HG03095 (cell line): ENCODE measurements around the gene TMEM109.
"Not testable (repeated sequence)": the region's sequence is repeated elsewhere in the genome, so short reads cannot be mapped to it uniquely, and the experiment has no call there.

Experiments
- ATAC-seq: cut with Tn5 transposase; IDR thresholded peaks from one replicate; pipeline ENCODE4 v1.9.1; 2021; ENCODE audit warnings: moderate library complexity; ENCODE audit not compliant: unreplicated experiment

Gene TMEM109

GRCh38 chr11:60909680-60910280, 4.2 kb upstream of the TMEM109 start:
- not testable (repeated sequence) for ATAC-seq

DNA sequence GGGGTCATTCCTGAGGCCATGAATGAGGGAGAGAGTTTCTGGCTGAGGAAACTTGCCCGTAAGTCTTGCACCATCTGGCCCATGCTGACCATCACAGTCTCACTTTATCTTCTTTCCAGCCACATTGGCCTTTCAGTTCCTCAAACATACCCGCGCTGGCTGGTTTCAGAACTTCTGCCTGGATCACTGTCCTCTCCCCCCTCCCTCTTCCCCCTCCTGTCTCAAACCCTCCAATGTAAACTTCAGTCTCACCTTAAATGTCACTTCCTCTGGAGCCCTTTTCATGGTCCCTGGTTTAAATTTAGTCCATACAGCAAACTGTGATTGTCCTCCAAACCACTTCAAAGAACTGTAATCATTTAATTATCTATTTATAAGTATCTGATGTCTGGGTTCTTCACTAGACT, 3.7 kb upstream of the TMEM109 start:
- peak; percentile 32 for ATAC-seq

DNA sequence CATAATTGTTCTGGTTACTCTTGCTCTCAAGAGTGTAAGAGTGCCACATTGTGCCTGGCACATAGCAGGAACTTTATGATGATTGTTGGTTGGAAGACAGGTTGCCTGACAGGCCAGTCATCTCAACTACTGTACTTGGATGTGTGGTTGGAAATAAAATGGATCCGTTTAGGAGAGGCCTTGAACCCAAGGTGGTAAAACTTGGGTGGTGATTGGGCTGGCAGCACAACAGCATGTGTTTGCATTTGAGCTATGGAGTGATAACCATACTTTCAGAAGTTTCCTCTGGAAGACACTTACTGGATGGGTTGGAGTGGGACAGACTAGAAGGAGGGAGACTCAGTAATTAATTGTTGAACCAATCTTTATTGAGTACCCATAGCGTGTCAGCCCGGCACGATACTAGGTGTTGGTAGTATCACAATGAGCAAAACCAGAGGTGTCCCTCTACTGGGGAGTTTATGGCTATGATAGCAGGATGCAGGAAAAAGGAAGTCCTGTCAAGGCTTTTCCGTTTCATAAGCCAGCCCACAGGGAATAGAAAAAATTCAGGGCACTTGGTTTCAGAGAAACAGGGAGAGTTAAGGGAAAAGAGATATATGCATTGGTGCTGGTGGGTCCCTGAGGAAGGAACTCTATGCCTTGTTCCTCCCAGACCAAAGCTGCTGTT, 3.1 kb upstream of the TMEM109 start:
- ATAC-seq: no peak

DNA sequence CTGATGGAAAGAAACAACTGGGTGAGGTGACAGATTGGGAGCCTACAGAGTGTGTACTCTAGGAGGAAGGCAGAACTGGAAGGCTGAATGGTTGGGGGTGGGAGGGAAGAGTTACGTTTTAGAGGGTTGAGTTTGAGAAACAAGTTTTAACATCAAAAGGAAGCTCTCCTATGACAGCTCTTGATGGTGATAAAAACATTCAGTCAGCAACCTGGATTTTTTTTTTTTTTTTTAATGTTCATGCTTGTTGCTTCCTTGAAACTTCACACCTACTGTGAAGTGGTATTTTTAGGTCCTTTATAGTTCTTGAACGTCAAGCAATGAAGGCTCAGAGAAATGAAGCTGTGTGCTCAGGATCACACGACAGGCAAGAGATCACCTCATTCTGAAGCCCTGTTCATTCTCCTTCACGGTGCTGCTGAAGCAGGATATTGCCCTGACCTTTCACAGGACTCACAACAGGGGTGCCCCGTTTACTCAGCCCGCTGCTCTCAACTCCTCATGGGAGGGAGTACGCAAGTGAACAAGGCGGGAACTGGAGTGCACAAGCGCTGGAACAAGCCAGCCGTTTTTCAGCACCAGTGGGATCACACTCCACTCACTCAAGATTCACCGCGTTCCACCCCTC, 1.6 kb upstream of the TMEM109 start:
- no peak for ATAC-seq

GRCh38 chr11:60912851-60913528, 968 bp upstream of the TMEM109 start:
- no peak for ATAC-seq

- ATAC-seq: peak; percentile 2
These were observed 782 bp downstream of the TMEM109 start for GRCh38 chr11:60914633-60915247.

DNA sequence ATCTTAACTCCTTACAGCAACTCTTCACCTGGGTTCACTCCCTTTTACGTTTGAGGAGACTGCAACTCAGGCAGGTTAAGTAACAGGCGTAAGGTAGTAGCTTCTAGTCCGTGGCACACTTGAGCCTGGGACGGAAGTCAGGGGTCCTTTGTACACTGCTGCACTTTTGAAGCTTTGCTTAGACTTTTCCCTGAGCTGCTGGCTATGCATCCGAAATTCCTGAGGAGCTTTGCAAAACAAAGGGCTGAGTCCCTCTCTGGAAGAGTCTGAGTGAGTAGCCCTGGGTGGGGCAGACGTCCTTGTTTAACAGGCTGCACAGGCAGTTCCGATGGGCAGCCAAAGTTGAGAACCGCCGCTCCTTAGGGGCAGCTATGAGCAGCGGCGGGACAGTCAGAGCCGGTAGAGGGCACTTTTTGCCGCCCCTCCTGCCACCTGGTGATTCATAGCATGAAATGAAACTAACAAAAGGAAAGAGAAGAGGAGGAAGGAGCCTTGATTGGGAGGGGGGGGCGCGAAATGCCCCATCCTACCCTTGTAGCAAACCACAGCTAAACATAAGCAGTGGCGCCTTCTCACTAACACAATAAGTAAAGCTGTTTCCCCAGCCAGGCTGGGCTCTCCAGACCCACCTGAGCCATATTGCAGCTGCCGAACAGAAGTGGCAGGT, 1.4 kb downstream of the TMEM109 start:
- no peak for ATAC-seq

DNA sequence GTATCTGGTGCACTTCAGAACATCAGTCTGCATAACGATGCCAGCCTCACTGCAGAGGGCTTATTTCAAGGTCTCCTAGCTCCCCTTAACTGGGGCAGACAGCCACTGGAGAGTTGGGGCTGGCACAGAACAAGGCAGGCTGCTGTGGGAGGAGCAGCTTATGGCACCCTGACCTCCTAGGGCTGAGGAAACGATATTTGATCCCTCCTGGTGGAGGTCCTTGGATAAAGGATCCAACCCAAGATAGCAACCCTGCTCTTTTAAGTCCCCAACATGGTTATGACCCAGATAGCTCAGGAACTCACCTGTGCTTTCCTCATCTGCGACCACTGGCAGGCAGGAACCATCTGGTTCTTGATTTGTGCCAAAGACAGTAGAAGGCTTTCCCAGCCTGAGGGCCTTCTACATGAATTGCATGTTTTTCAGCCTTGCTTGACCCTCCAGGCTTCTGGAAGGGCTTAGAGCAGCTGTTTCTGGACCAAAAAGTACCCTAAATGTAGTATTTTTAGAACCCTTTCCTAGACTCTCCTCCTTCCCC, 2.8 kb downstream of the TMEM109 start:
- ATAC-seq: no peak

DNA sequence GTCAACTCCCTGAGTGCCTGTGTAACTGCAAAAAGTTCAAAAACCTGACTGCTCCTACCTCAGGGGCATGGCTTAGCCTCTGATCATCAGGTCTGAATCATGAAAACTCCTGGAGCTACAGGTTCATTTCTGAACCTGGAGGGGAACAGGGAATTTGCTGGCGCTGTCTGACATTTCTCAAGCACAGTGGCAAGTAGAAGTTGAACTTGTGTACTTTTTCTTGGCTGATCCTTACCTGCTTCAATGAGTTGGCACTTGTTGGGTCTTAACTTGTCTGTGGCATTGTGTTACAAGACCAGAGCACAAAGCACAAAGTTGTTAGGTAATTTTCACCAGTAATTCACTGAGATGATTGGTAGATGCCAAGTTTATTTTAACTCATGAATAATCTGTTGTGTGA, 3.3 kb downstream of the TMEM109 start:
- ATAC-seq: no peak

GRCh38 chr11:60918251-60918938, 4.4 kb downstream of the TMEM109 start:
- ATAC-seq: no peak

GRCh38 chr11:60918939-60919265, 4.9 kb downstream of the TMEM109 start:
- ATAC-seq: no peak

DNA sequence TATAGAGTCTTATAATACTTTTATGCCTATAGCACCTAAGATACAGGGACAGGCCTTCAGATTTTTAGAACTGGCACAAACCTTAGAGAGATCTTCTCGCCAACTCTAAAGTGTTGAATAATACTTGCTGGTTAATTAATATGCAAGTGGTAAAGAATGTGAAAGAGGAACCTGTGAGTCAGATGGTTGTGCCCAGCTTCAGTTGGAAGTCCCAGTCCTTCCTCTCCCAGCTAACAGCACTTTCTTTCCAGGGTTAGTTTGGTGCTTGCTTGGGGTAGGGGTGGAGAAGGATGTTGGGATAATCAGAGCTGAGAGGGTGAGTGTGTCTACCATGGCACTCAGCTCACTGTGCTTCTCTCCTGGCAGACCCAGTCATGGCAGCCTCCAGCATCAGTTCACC, 5.4 kb downstream of the TMEM109 start:
- ATAC-seq: no peak

- ATAC-seq: no peak
These were observed 6.0 kb downstream of the TMEM109 start for GRCh38 chr11:60919956-60920355.

DNA sequence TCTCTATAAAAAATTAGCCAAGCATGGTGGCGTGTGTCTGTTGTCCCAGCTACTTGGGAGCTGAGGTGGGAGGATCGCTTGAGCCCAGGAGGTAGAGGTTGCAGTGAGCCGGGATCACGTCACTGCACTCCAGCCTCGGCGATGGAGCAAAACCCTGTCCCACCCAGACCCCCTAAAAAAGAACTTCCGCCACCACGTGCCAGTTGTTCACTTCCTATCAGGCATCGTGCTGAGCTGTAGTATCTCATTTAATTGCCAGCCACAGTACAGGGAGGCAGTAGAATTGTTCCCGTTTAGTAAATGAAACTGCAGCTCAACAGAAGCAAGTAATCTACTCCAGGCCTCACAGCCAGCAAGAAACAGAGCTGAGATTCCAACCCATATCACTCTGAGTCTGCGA, 7.3 kb downstream of the TMEM109 start:
- no peak for ATAC-seq

DNA sequence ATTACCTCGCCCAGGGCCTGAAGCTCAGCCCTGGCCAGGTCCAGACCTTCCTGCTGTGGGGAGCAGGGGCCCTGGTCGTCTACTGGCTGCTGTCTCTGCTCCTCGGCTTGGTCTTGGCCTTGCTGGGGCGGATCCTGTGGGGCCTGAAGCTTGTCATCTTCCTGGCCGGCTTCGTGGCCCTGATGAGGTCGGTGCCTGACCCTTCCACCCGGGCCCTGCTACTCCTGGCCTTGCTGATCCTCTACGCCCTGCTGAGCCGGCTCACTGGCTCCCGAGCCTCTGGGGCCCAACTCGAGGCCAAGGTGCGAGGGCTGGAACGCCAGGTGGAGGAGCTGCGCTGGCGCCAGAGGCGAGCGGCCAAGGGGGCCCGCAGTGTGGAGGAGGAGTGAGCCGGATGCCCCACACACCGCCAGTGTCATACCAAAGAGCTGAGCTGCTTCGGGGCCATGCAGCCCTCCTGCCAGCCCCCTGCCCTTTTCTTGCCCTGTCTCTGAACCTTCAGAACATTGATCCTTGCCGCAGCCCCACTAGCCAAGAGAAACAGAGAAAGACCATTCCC, 7.9 kb downstream of the TMEM109 start:
- no peak for ATAC-seq

GRCh38 chr11:60922906-60923305, 8.9 kb downstream of the TMEM109 start:
- ATAC-seq: no peak

DNA sequence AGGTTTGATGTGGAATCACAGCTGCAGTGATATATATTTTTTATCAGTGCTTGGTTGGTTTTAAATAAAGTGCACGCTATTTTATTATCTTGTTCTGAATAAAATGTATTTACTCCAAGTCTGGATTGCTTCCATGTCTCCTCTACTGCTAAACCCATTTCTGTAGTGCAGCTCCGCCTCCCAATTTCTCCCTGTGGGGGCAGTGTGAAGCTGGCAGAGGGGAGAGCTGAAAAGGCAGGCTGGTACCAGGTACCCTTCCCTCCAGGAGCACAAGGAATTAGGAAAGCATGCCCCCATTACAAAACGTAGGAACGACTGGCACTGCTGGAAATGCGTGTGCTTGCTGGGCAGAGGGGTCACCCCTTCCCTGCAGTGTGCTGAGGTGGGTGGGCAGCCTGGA, 9.4 kb downstream of the TMEM109 start:
- no peak for ATAC-seq

- no peak for ATAC-seq
These were observed 9.8 kb downstream of the TMEM109 start for GRCh38 chr11:60923800-60924109.

GRCh38 chr11:60924110-60924905, 10.3 kb downstream of the TMEM109 start, which contains the start of gene TMEM132A:
Gene TMEM132A, plus strand, starts transcription at chr11:60924460. Its CDS starts 174 bp downstream, at chr11:60924634.
- ATAC-seq: no peak
